Upper lobe of left lung (tissue), 4 donors: ENCODE results near the gene JAZF1.

ENCODE experiments used
- CTCF ChIP-seq, 6 experiments: fragments of 450-650 bp in 4 of 6; fragments of 200-600 bp in 2 of 6; sonication (generic) in 2 of 6; IDR thresholded peaks; one replicate each; pipeline ENCODE4 v1.5.1; 2016 to 2019; ENCODE audit warnings: antibody characterized with exemption in 6 of 6
- POLR2AphosphoS5 ChIP-seq, 2 donors: sonication (generic); formaldehyde crosslinking; IDR thresholded peaks; one replicate each; pipeline ENCODE4 v1.5.1; 2017; ENCODE audit warnings: antibody characterized with exemption in 2 of 2

GRCh38 chr7:28041508-28042314 is 138.9 kb downstream of the JAZF1 start:
- no peak for TF ChIP-seq POLR2AphosphoS5 (IDR thresholded peaks at IDR 0.05)
- no peak for TF ChIP-seq CTCF (IDR thresholded peaks at IDR 0.05)
